ENCODE measurements around the gene FAM169A.
A peak's percentile ranks its signal among the peaks of the same experiment; 100 is the strongest.
"Not testable (repeated sequence)": the region's sequence is repeated elsewhere in the genome, so short reads cannot be mapped to it uniquely, and the experiment has no call there.

The FAM169A gene

DNA sequence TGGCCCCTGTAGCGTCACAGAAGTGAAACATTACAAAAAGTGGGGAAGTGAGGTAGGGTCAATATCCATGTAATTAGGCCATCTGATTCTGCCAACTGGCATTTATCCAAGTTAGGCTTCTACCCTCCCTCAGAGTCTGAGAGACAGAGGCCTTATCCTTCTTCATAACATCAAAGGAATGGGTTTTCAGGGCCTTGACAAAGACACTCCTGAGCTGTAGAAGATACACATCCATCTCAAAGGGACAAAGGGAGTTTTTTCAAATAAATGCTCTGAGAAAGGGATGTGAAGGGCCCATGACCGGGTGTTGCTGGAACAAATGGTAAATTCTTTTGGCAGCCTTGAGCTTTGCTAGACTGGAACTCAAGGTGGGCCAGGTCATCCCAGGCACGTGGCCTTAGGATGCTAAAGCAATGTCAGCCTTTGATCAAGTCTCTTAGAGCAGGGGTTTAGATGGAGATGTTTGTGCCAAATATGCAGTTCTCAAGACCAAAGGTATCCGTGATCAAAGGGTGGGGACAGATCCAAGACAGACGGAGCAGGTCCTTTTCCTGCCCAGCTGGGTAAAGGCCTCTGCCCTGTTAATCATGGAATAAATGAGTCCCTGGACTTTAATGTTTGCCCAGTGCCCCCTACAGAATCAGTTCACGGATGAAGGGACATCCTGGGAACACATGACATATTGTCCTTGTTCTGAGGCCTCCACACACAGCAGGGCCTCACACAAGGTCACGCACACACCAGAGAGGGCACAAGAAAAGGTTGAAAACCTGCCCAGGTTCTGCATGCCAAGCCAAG is 10.0 kb upstream of the FAM169A start:
- TF ChIP-seq, protein P1, sequence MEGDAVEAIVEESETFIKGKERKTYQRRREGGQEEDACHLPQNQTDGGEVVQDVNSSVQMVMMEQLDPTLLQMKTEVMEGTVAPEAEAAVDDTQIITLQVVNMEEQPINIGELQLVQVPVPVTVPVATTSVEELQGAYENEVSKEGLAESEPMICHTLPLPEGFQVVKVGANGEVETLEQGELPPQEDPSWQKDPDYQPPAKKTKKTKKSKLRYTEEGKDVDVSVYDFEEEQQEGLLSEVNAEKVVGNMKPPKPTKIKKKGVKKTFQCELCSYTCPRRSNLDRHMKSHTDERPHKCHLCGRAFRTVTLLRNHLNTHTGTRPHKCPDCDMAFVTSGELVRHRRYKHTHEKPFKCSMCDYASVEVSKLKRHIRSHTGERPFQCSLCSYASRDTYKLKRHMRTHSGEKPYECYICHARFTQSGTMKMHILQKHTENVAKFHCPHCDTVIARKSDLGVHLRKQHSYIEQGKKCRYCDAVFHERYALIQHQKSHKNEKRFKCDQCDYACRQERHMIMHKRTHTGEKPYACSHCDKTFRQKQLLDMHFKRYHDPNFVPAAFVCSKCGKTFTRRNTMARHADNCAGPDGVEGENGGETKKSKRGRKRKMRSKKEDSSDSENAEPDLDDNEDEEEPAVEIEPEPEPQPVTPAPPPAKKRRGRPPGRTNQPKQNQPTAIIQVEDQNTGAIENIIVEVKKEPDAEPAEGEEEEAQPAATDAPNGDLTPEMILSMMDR (IDR thresholded peaks at IDR 0.05; ENCODE audit: control insufficient read depth, insufficient read depth, low read depth, low read length, missing control alignments) = no peak
- no peak overlapping the region for H3K4me3 ChIP-seq (ENCODE audit: control insufficient read depth, low read depth, low read length)

DNA sequence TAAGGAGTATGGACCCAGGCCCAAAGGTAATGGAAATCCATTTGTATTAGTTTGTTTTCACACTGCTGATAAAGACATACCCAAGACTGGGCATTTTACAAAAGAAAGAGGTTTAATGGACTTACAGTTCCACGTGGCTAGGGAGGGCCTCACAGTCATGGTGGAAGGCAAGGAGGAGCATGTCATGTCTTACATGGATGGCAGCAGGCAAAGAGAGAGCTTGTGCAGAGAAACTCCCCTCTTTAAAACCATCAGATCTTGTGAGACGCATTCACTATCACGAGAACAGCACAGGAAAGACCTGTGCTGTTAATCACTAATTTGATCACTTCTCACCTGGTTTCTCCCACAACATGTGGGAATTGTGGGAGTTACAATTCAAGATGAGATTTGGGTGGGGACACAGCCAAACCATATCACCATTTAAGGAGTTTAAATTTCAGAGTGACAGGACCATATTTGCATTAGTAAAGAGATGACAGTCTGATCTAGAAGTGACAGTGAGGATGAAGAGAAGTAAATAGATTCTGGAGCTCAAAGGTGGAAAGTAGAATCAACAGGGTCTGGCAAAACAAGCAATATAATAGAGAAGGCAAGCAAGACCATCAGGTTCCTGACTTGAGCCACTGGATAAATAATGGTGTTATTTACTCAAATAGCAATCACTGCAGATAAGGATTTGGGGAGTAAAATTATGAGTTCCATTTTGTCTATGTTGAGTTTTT is 7.5 kb upstream of the FAM169A start:
- no peak for DNase-seq (ENCODE audit: low read depth)
- TF ChIP-seq, protein P1 (IDR thresholded peaks at IDR 0.05; ENCODE audit: control insufficient read depth, insufficient read depth, low read depth, low read length, missing control alignments) = no peak
- H3K4me3 ChIP-seq (ENCODE audit: control insufficient read depth, low read depth, low read length) = no peak overlapping the region

More for the DNA sequence above, 10.0 kb upstream of the FAM169A start:
- DNase-seq (ENCODE audit: low read depth) = no peak

GRCh38 chr5:74870299-74871067 is 4.3 kb upstream of the FAM169A start:
- peak; percentile 1 for DNase-seq (ENCODE audit: low read depth)

DNA sequence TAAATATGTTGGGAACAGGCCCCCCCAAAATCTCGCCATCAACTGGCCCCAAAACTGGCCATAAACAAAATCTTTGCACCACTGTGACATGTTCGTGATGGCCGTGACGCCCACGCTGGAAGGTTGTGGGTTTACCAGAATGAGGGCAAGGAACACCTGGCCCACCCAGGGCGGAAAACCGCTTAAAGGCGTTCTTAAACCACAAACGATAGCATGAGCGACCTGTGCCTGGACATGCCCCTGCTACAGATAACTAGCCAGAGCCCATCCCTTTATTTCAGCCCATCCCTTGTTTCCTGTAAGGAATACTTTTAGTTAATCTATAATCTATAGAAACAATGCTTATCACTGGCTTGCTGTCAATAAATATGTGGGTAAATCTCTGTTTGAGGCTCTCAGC is 3.2 kb upstream of the FAM169A start:
- H3K4me3 ChIP-seq (ENCODE audit: control insufficient read depth, low read depth, low read length); DNase-seq (ENCODE audit: low read depth): not testable (repeated sequence)

More at GRCh38 chr5:74870299-74871067, 4.3 kb upstream of the FAM169A start:
- TF ChIP-seq, protein P1 (IDR thresholded peaks at IDR 0.05; ENCODE audit: control insufficient read depth, insufficient read depth, low read depth, low read length, missing control alignments) = no peak
- no peak overlapping the region for H3K4me3 ChIP-seq (ENCODE audit: control insufficient read depth, low read depth, low read length)

GRCh38 chr5:74866596-74867162 is 492 bp upstream of the FAM169A start:
- DNase-seq (ENCODE audit: low read depth) = no peak
- TF ChIP-seq, protein P1 (IDR thresholded peaks at IDR 0.05; ENCODE audit: control insufficient read depth, insufficient read depth, low read depth, low read length, missing control alignments) = no peak
- H3K4me3 ChIP-seq (ENCODE audit: control insufficient read depth, low read depth, low read length) = peak overlapping the region; percentile 45

GRCh38 chr5:74865256-74865803 is 857 bp downstream of the FAM169A start:
- TF ChIP-seq, protein P1 (IDR thresholded peaks at IDR 0.05; ENCODE audit: control insufficient read depth, insufficient read depth, low read depth, low read length, missing control alignments) = no peak
- no peak for DNase-seq (ENCODE audit: low read depth)
- peak overlapping the region; percentile 45 for H3K4me3 ChIP-seq (ENCODE audit: control insufficient read depth, low read depth, low read length)
